SU-DHL-6 (cell line): ENCODE data around the gene EFNB2.
A peak's percentile ranks its signal among the peaks of the same experiment; 100 is the strongest.

Experiments
- H2AFZ ChIP-seq: fragments of 200-600 bp; sonication (generic); 2 replicates; pipeline ENCODE4 v1.6.1; 2014; ENCODE audit warnings: low read depth, mild to moderate bottlenecking, moderate library complexity, mixed read lengths, antibody characterized with exemption, low read length; ENCODE audit not compliant: severe bottlenecking
- H3F3A ChIP-seq: fragments of 200-600 bp; shearing (Covaris generic); 2 replicates; pipeline ENCODE4 v1.6.0; 2016; ENCODE audit warnings: antibody characterized with exemption, mild to moderate bottlenecking; ENCODE audit not compliant: insufficient read depth
- H3K27ac ChIP-seq: fragments of 200-600 bp; sonication (generic); 2 replicates; pipeline ENCODE4 v1.5.1; 2016; ENCODE audit warnings: low read depth, mild to moderate bottlenecking, low read length, moderate library complexity, mixed read lengths
- H3K27me3 ChIP-seq: fragments of 200-600 bp; sonication (generic), shearing (Covaris generic); 2 replicates; pipeline ENCODE4 v1.6.0; 2014; ENCODE audit warnings: mild to moderate bottlenecking, low read length
- H3K36me3 ChIP-seq: fragments of 200-600 bp; sonication (generic); 2 replicates; pipeline ENCODE4 v1.6.1; 2014; ENCODE audit warnings: mild to moderate bottlenecking, low read length, mixed read lengths
- H3K4me2 ChIP-seq: fragments of 300-600, 200-600 bp; shearing (Covaris generic), sonication (generic); 2 replicates; pipeline ENCODE4 v1.6.0; 2014; ENCODE audit warnings: low read length, low read depth, mild to moderate bottlenecking; ENCODE audit not compliant: poor library complexity, severe bottlenecking
- H3K4me3 ChIP-seq: fragments of 200-600 bp; sonication (generic); 2 replicates; pipeline ENCODE4 v1.5.1; 2014; ENCODE audit warnings: antibody characterized with exemption, low read length, mild to moderate bottlenecking, mixed read lengths; ENCODE audit not compliant: insufficient read depth, poor library complexity, severe bottlenecking
- H3K79me2 ChIP-seq: fragments of 200-600 bp; sonication (generic); 2 replicates; pipeline ENCODE4 v1.6.1; 2014; ENCODE audit warnings: mild to moderate bottlenecking, low read length, moderate library complexity; ENCODE audit not compliant: insufficient read depth
- H3K9ac ChIP-seq: fragments of 200-600 bp; sonication (generic); 2 replicates; pipeline ENCODE4 v1.7.0; 2014; ENCODE audit warnings: mild to moderate bottlenecking, low read length
- H3K9me2 ChIP-seq: fragments of 200-600 bp; sonication (generic); replicated peaks from 2 replicates; pipeline ENCODE4 v1.6.1; 2014; ENCODE audit warnings: low read length; ENCODE audit not compliant: insufficient read depth
- H3K9me3 ChIP-seq: fragments of 200-600 bp; sonication (generic); 2 replicates; pipeline ENCODE4 v1.6.1; 2014; ENCODE audit warnings: low read length, mixed read lengths; ENCODE audit not compliant: insufficient read depth
- H4K20me1 ChIP-seq: fragments of 200-600 bp; sonication (generic); 2 replicates; pipeline ENCODE4 v1.6.1; 2014; ENCODE audit warnings: low read depth, mild to moderate bottlenecking, antibody characterized with exemption, low read length, moderate library complexity, mixed read lengths
- CTCF ChIP-seq: fragments of 200-600 bp; sonication (generic); IDR thresholded peaks from one replicate; pipeline ENCODE4 v1.5.1; 2017; ENCODE audit warnings: antibody characterized with exemption, mild to moderate bottlenecking, low read length, moderate library complexity; ENCODE audit not compliant: insufficient read depth, poor library complexity, severe bottlenecking
- EZH2phosphoT487 ChIP-seq: fragments of 200-600 bp; sonication (generic), shearing (Covaris generic); conservative IDR thresholded peaks from 2 replicates; pipeline ENCODE4 v1.6.1; 2018; ENCODE audit warnings: mild to moderate bottlenecking, antibody characterized with exemption, low read length, moderate library complexity, mixed read lengths

EFNB2 gene

GRCh38 chr13:106490569-106491321 is 44.7 kb downstream of the EFNB2 start:
- Histone ChIP-seq H4K20me1 (no peaks in the 10 kb centered on the region), H3K9me2 (no peaks in the 10 kb centered on the region), H3K9me3 (no peaks in the 10 kb centered on the region), H3K79me2 (no peaks in the 10 kb centered on the region), H3K4me2 (peak overlapping the region; percentile 10), H3K27ac (no peak overlapping the region), H2AFZ (no peak overlapping the region), H3F3A (no peaks in the 10 kb centered on the region), H3K9ac (no peak overlapping the region), H3K36me3 (no peaks in the 10 kb centered on the region), H3K27me3 (no peaks in the 10 kb centered on the region), H3K4me3 (no peak overlapping the region)
- TF ChIP-seq EZH2phosphoT487 (no peak), CTCF (no peak)

- no peak overlapping the region for H2AFZ ChIP-seq
- H3K4me2 ChIP-seq: no peak overlapping the region
- no peaks in the 10 kb centered on the region for H3K36me3 ChIP-seq
- no peak overlapping the region for H3K4me3 ChIP-seq
- H3K79me2 ChIP-seq: no peaks in the 10 kb centered on the region
- H3K27me3 ChIP-seq: no peaks in the 10 kb centered on the region
- no peaks in the 10 kb centered on the region for H4K20me1 ChIP-seq
- H3K27ac ChIP-seq: no peak overlapping the region
- no peaks in the 10 kb centered on the region for H3F3A ChIP-seq
- no peaks in the 10 kb centered on the region for H3K9me2 ChIP-seq
- TF ChIP-seq EZH2phosphoT487 (no peak), CTCF (no peak)
- no peak overlapping the region for H3K9ac ChIP-seq
- H3K9me3 ChIP-seq: no peaks in the 10 kb centered on the region
Observed at GRCh38 chr13:106489849-106490568, 45.5 kb downstream of the EFNB2 start.

GRCh38 chr13:106488686-106489085 is 46.8 kb downstream of the EFNB2 start:
- H3K4me3 ChIP-seq: no peak overlapping the region
- H3K9ac ChIP-seq: no peak overlapping the region
- no peaks in the 10 kb centered on the region for H3K27me3 ChIP-seq
- no peak overlapping the region for H3K4me2 ChIP-seq
- no peak for TF ChIP-seq CTCF
- no peak for TF ChIP-seq EZH2phosphoT487
- H3K27ac ChIP-seq: no peak overlapping the region
- no peaks in the 10 kb centered on the region for H3K36me3 ChIP-seq
- no peaks in the 10 kb centered on the region for H3K9me3 ChIP-seq
- no peaks in the 10 kb centered on the region for H3K9me2 ChIP-seq
- no peaks in the 10 kb centered on the region for H3F3A ChIP-seq
- no peak overlapping the region for H2AFZ ChIP-seq
- no peaks in the 10 kb centered on the region for H4K20me1 ChIP-seq
- no peaks in the 10 kb centered on the region for H3K79me2 ChIP-seq
